ENCODE results near the gene UNC13C. TPM values are rescaled to one million over a fixed set of nuclear protein-coding genes. Genes with fewer than 3 reads are reported as not detected.

UNC13C gene
- total RNA-seq, 1 donor from 2014 or later = 0.18 TPM

GRCh38 chr15:54547491-54547890 lies 569.2 kb downstream of the UNC13C start:
- H3K36me3 ChIP-seq (ENCODE audit: insufficient read depth, low read length) = no peaks in the 10 kb centered on the region

GRCh38 chr15:54550954-54551353 lies 572.7 kb downstream of the UNC13C start:
- DNase-seq (ENCODE audit: low read depth) (no peak), FAIRE-seq (no peak)
- no peaks in the 10 kb centered on the region for H3K9me3 ChIP-seq (ENCODE audit: insufficient read depth, low read depth, low read length)
- no peaks in the 10 kb centered on the region for H3K27me3 Mint-ChIP-seq (ENCODE audit: low read depth, unreplicated experiment)
- H3K9me3 Mint-ChIP-seq (ENCODE audit: unreplicated experiment) = no peaks in the 10 kb centered on the region
- no peak for TF ChIP-seq EZH2 (IDR thresholded peaks at IDR 0.05; ENCODE audit: insufficient read depth, low read length)
- no peak for TF ChIP-seq CTCF (IDR thresholded peaks at IDR 0.05; ENCODE audit: insufficient read depth, low read depth, low read length)
- no peak overlapping the region for H3K4me3 ChIP-seq (ENCODE audit: insufficient read depth, low read depth, low read length)
- H2AFZ ChIP-seq (ENCODE audit: low read depth, low read length) = no peak overlapping the region
- no peak overlapping the region for H3K4me3 Mint-ChIP-seq (ENCODE audit: unreplicated experiment)
- H3K27ac ChIP-seq (ENCODE audit: low read depth, low read length) = no peak overlapping the region
- H3K4me1 ChIP-seq (ENCODE audit: insufficient read depth, low read length) = no peaks in the 10 kb centered on the region
- no peaks in the 10 kb centered on the region for H3K79me2 ChIP-seq (ENCODE audit: insufficient read depth, low read length)
- H3K36me3 Mint-ChIP-seq (ENCODE audit: low read depth, unreplicated experiment) = no peaks in the 10 kb centered on the region
- H3K27me3 ChIP-seq (ENCODE audit: insufficient read depth, low read length) = no peaks in the 10 kb centered on the region
- no peak overlapping the region for H3K9ac ChIP-seq (ENCODE audit: low read length)
- H3K4me2 ChIP-seq (ENCODE audit: low read length) = no peak overlapping the region
- no peaks in the 10 kb centered on the region for H3K4me1 Mint-ChIP-seq (ENCODE audit: low read depth, unreplicated experiment)
- no peaks in the 10 kb centered on the region for H4K20me1 ChIP-seq (ENCODE audit: insufficient read depth, low read length)
- no peak overlapping the region for H3K27ac Mint-ChIP-seq (ENCODE audit: unreplicated experiment)
- no peaks in the 10 kb centered on the region for H3K36me3 ChIP-seq (ENCODE audit: insufficient read depth, low read length)

More at GRCh38 chr15:54547491-54547890, 569.2 kb downstream of the UNC13C start:
- H3K27ac Mint-ChIP-seq (ENCODE audit: unreplicated experiment) = no peak overlapping the region
- H3K79me2 ChIP-seq (ENCODE audit: insufficient read depth, low read length) = no peaks in the 10 kb centered on the region
- no peaks in the 10 kb centered on the region for H4K20me1 ChIP-seq (ENCODE audit: insufficient read depth, low read length)
- H3K9me3 ChIP-seq (ENCODE audit: insufficient read depth, low read depth, low read length) = no peaks in the 10 kb centered on the region
- no peak overlapping the region for H3K27ac ChIP-seq (ENCODE audit: low read depth, low read length)
- no peak overlapping the region for H2AFZ ChIP-seq (ENCODE audit: low read depth, low read length)
- no peak for FAIRE-seq
- DNase-seq (ENCODE audit: low read depth) = no peak
- no peak overlapping the region for H3K4me2 ChIP-seq (ENCODE audit: low read length)
- no peak overlapping the region for H3K4me3 ChIP-seq (ENCODE audit: insufficient read depth, low read depth, low read length)
- H3K4me3 Mint-ChIP-seq (ENCODE audit: unreplicated experiment) = no peak overlapping the region
- no peak overlapping the region for H3K9ac ChIP-seq (ENCODE audit: low read length)
- H3K4me1 Mint-ChIP-seq (ENCODE audit: low read depth, unreplicated experiment) = no peaks in the 10 kb centered on the region
- H3K27me3 Mint-ChIP-seq (ENCODE audit: low read depth, unreplicated experiment) = no peaks in the 10 kb centered on the region
- TF ChIP-seq EZH2 (IDR thresholded peaks at IDR 0.05; ENCODE audit: insufficient read depth, low read length) (no peak), CTCF (IDR thresholded peaks at IDR 0.05; ENCODE audit: insufficient read depth, low read depth, low read length) (no peak)
- no peaks in the 10 kb centered on the region for H3K36me3 Mint-ChIP-seq (ENCODE audit: low read depth, unreplicated experiment)
- no peaks in the 10 kb centered on the region for H3K27me3 ChIP-seq (ENCODE audit: insufficient read depth, low read length)
- H3K4me1 ChIP-seq (ENCODE audit: insufficient read depth, low read length) = no peaks in the 10 kb centered on the region
- H3K9me3 Mint-ChIP-seq (ENCODE audit: unreplicated experiment) = peaks cover 6% of the 10 kb centered on the region

- Histone ChIP-seq H3K4me1 (ENCODE audit: insufficient read depth, low read length) (no peaks in the 10 kb centered on the region), H3K9me3 (ENCODE audit: insufficient read depth, low read depth, low read length) (peaks cover 3% of the 10 kb centered on the region), H3K4me2 (ENCODE audit: low read length) (no peak overlapping the region), H3K79me2 (ENCODE audit: insufficient read depth, low read length) (no peaks in the 10 kb centered on the region), H4K20me1 (ENCODE audit: insufficient read depth, low read length) (no peaks in the 10 kb centered on the region), H3K36me3 (ENCODE audit: insufficient read depth, low read length) (no peaks in the 10 kb centered on the region), H3K27me3 (ENCODE audit: insufficient read depth, low read length) (no peaks in the 10 kb centered on the region), H3K27ac (ENCODE audit: low read depth, low read length) (no peak overlapping the region), H2AFZ (ENCODE audit: low read depth, low read length) (no peak overlapping the region), H3K9ac (ENCODE audit: low read length) (no peak overlapping the region), H3K4me3 (ENCODE audit: insufficient read depth, low read depth, low read length) (no peak overlapping the region)
- Mint-ChIP-seq H3K4me3 (ENCODE audit: unreplicated experiment) (no peak overlapping the region), H3K36me3 (ENCODE audit: low read depth, unreplicated experiment) (no peaks in the 10 kb centered on the region), H3K9me3 (ENCODE audit: unreplicated experiment) (no peaks in the 10 kb centered on the region), H3K27me3 (ENCODE audit: low read depth, unreplicated experiment) (no peaks in the 10 kb centered on the region), H3K4me1 (ENCODE audit: low read depth, unreplicated experiment) (no peaks in the 10 kb centered on the region), H3K27ac (ENCODE audit: unreplicated experiment) (no peak overlapping the region)
- FAIRE-seq (no peak), DNase-seq (ENCODE audit: low read depth) (no peak)
- TF ChIP-seq CTCF (IDR thresholded peaks at IDR 0.05; ENCODE audit: insufficient read depth, low read depth, low read length) = no peak
- TF ChIP-seq EZH2 (IDR thresholded peaks at IDR 0.05; ENCODE audit: insufficient read depth, low read length) = no peak
Observed at GRCh38 chr15:54556231-54556630, 578.0 kb downstream of the UNC13C start.

Data from astrocyte (in vitro differentiated cells and primary cell).